Gastroesophageal sphincter (tissue), 3 donors: ENCODE data around the gene TMEM215.

ENCODE experiments used
- EP300 ChIP-seq: sonication (generic); formaldehyde crosslinking; IDR thresholded peaks from one replicate; pipeline ENCODE4 v1.6.1; 2017; ENCODE audit warnings: antibody characterized with exemption, mild to moderate bottlenecking
- TF ChIP-seq, protein P1 (sequence below), 4 experiments: fragments of 200-600 bp in 2 of 4; fragments of 450-650 bp in 2 of 4; sonication (generic) in 1 of 4; IDR thresholded peaks; one replicate each; pipeline ENCODE4 v1.5.1; 2017 to 2019; ENCODE audit warnings: antibody characterized with exemption in 4 of 4, mild to moderate bottlenecking in 2 of 4, moderate library complexity in 2 of 4

DNA sequence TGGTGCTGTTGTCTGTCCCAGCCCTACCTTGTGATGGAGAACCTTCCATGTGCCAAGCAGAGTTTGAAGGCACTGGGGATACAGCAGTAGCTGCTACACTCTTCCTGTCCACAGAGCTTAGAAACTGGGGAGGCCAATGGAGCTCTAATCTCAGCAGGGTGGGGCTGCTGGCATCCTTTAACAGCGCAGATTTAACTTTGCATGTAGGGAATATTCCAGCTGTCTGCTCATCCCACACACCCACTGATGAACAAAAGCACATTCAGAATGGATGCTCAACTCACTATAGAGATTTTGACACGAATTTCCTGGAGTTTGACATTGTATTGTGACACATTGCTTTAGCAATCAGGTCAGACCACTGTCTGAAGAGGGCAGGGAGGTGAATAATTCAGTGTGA is 49.0 kb downstream of the TMEM215 start:
- TF ChIP-seq, protein P1, sequence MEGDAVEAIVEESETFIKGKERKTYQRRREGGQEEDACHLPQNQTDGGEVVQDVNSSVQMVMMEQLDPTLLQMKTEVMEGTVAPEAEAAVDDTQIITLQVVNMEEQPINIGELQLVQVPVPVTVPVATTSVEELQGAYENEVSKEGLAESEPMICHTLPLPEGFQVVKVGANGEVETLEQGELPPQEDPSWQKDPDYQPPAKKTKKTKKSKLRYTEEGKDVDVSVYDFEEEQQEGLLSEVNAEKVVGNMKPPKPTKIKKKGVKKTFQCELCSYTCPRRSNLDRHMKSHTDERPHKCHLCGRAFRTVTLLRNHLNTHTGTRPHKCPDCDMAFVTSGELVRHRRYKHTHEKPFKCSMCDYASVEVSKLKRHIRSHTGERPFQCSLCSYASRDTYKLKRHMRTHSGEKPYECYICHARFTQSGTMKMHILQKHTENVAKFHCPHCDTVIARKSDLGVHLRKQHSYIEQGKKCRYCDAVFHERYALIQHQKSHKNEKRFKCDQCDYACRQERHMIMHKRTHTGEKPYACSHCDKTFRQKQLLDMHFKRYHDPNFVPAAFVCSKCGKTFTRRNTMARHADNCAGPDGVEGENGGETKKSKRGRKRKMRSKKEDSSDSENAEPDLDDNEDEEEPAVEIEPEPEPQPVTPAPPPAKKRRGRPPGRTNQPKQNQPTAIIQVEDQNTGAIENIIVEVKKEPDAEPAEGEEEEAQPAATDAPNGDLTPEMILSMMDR (IDR thresholded peaks at IDR 0.05), result no peak
- TF ChIP-seq EP300, result no peak
